NCI-H1417 treated with DMSO at 0.1 percent for 48 hours (cell line): ENCODE data around the gene CBX4.
A peak's percentile ranks its signal among the peaks of the same experiment; 100 is the strongest.
"Not testable (repeated sequence)": the region's sequence is repeated elsewhere in the genome, so short reads cannot be mapped to it uniquely, and the experiment has no call there.

ENCODE experiments used
- DNase-seq: peaks from one replicate; lab custom pipeline; 2025; lab: John Stamatoyannopoulos, UW

CBX4 gene

GRCh38 chr17:79859676-79860615, 20.7 kb upstream of the CBX4 start:
- DNase-seq = no peak

GRCh38 chr17:79857095-79857494, 17.9 kb upstream of the CBX4 start:
- no peak for DNase-seq

GRCh38 chr17:79855331-79856124, 16.3 kb upstream of the CBX4 start:
- DNase-seq = no peak

- DNase-seq = no peak
Observed at GRCh38 chr17:79854080-79855060, 15.1 kb upstream of the CBX4 start.

GRCh38 chr17:79853168-79853567, 13.9 kb upstream of the CBX4 start:
- not testable (repeated sequence) for DNase-seq

GRCh38 chr17:79852748-79853147, 13.5 kb upstream of the CBX4 start:
- DNase-seq = no peak

- DNase-seq = peak; percentile 34
Observed at GRCh38 chr17:79851461-79851817, 12.2 kb upstream of the CBX4 start.

GRCh38 chr17:79850571-79851460, 11.6 kb upstream of the CBX4 start:
- no peak for DNase-seq

- no peak for DNase-seq
Observed at GRCh38 chr17:79849953-79850352, 10.7 kb upstream of the CBX4 start.

GRCh38 chr17:79848370-79848766, 9.1 kb upstream of the CBX4 start:
- DNase-seq = no peak

- DNase-seq = no peak
Observed at GRCh38 chr17:79847698-79848369, 8.6 kb upstream of the CBX4 start.

GRCh38 chr17:79845601-79845949, 6.3 kb upstream of the CBX4 start:
- no peak for DNase-seq

- DNase-seq = no peak
Observed at GRCh38 chr17:79844869-79845600, 5.8 kb upstream of the CBX4 start.

- no peak for DNase-seq
Observed at GRCh38 chr17:79843816-79844800, 4.9 kb upstream of the CBX4 start.

GRCh38 chr17:79843474-79843815, 4.2 kb upstream of the CBX4 start:
- no peak for DNase-seq

GRCh38 chr17:79842656-79843473, 3.6 kb upstream of the CBX4 start:
- no peak for DNase-seq

GRCh38 chr17:79842136-79842655, 3.0 kb upstream of the CBX4 start:
- no peak for DNase-seq
